OCI-M2 (cell line): Measurements from ENCODE around the gene KIRREL2.

Experiments used
- DNase-seq: peaks from one replicate; lab custom pipeline; 2025; ENCODE audit not compliant: unreplicated experiment; lab: John Stamatoyannopoulos, UW

Gene KIRREL2

DNA sequence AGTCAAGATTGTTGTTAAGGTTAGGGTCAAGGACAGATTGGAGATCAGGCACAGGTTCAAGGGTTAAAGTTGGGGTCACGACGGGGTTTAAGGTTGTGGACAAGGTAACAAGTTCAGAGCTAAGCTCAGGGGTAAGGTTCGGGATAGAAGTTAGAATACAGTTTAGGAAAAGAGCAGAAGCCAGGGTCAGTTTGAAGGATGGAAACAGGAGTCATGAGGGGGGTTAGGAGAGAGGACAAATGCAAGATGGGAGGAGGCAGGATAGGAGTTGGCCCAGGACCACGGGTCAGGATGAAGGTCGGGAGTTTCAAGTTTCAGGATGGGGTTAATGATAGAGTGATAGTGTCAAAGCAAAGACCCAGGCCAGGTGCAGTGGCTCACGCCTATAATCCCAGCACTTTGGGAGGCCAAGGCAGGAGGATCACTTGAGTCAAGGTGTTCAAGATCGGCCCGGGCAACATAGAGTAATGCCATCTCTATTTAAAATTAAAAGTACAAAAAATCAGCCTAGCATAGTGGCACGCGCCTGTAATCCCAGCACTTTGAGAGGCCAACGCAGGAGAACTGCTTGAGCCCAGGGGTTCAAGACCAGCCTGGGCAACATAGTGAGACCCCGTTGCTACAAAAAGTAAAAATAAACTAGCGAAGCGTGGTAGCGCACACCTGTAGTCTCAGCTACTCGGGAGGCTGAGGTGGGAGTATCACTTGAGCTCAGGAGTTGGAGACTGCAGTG, 12.1 kb upstream of the KIRREL2 start:
- DNase-seq: no peak

DNA sequence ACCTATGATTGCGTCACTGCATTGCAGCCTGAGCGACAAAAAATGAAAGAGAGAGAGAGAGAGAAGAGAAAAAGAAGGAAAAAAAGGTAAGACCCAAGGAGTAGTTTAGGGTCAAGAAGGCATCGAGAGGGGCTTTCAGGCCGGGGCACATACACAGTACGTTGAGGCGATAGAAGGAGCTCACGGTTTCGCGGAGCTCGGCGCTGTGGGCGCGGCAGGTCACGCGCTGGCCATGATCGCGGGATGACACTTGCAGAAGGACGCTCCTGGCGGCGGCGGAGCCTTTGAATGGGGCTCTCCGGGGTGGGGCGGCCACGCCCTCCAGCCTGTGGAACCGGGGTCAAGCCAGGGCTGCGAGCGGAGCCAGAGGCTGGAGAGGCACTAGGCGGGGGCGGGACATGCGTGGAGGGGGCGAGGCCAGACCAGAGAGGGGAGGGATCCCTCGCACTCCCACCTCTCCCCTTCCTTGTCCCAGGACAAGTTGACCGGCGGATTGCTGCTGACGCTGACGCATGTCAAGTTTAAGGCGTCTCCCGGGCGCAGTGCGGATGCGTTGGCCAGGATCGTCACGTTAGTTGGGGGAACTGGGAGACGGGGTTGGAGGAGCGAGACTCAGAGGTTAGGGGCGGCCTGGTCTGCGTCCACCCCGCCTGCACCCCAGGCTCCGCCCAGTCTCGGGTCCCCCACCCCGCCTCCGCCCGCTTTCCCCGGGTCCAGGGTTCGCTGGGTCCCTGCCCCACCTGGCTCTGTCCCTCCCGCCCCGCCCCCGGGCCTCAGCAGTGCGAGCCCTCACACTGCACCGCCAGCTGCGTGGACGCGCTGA, 11.3 kb upstream of the KIRREL2 start:
- no peak for DNase-seq

DNA sequence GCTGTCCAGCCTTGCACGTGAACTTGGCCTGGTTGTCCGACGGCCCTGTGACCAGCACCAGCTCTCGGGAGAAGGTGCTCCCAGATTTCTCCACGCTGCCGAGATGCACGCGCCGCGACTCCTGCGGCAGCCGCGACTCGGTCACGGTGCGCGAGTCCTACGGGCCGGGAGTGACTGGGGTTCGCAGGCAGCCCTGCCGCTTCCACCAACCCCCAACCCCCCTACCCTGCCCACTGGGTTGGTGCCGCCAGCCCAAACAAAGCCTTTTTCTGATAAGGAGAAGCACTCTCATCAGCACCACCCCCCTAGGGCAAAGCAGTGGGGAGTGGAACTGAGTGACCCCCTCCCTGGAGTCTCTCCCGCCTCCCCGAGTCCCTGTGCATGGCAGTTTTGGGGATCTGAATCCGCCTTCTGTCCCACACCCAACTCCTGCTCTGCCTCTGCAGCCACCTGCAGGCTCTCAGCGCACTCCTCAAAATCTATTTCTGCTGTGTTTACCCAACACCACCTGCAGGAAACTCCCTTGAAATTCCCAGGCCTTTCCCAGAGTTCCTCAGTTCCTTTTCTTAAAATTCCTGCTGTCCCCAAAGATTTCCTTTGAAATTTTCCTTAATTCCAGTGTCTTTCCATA, 10.6 kb upstream of the KIRREL2 start:
- no peak for DNase-seq

GRCh38 chr19:35847911-35848310, 8.8 kb upstream of the KIRREL2 start:
- no peak for DNase-seq

- DNase-seq: no peak
Measured at GRCh38 chr19:35848486-35848885, 8.2 kb upstream of the KIRREL2 start.

- DNase-seq: no peak
Measured at GRCh38 chr19:35848919-35849505, 7.7 kb upstream of the KIRREL2 start.

GRCh38 chr19:35851213-35852028, 5.3 kb upstream of the KIRREL2 start:
- DNase-seq: no peak

GRCh38 chr19:35852029-35852780, 4.5 kb upstream of the KIRREL2 start, which contains the start of gene NPHS1:
TSS of gene NPHS1 (minus strand) at chr19:35852504. CDS start at chr19:35851837, 667 bp downstream.
- no peak for DNase-seq

DNA sequence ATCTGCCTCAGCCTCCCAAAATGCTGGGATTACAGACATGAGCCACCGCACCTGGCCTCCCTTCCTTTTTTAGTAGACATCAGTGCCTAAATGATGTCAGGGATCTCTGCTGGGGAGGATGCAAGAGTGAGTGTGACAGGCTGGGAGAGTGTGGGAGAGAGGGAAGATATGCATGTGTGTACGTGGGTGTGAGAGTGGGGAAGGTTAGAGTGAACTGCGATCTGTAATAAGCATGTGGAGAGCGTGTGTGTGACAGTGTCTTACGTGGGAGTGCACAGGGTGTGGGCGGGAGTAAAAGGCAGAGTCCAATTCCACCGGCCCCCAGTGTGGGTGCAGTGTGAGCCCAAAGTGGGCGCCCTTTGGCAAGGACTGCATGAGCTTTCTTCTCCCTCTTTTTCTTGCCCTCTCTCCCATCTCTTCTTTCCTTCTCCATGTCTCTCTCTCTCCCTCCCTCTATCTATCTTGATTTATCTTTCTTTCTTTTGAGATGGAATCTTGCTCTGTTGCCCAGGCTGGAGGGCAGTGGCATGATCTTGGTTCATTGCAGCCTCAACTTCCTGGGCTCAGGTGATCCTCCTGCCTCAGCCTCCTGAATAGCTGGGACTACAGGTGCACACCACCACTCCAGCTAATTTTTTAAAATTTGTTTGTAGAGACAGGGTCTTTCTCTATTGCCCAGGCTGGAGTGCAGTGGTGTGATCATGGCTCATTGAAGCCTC, 3.5 kb upstream of the KIRREL2 start:
- DNase-seq: no peak

DNA sequence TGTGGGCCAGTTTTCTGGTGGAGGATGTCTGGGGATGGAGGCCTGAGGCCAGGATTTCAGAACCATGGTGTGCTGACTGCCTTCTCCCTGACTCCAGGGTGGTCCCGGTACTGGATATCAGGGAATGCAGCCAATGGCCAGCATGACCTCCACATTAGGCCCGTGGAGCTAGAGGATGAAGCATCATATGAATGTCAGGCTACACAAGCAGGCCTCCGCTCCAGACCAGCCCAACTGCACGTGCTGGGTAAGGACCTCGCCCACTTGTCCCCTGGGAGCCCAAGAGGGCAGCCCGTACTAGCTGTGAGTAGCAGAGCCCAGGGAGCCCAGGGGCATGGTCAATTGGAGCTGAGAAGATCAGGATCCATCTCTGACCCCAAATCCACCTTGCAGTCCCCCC, 1.6 kb downstream of the KIRREL2 start:
- no peak for DNase-seq

GRCh38 chr19:35859414-35859813, 2.7 kb downstream of the KIRREL2 start:
- DNase-seq: no peak

GRCh38 chr19:35860436-35860817, 3.7 kb downstream of the KIRREL2 start:
- no peak for DNase-seq

DNA sequence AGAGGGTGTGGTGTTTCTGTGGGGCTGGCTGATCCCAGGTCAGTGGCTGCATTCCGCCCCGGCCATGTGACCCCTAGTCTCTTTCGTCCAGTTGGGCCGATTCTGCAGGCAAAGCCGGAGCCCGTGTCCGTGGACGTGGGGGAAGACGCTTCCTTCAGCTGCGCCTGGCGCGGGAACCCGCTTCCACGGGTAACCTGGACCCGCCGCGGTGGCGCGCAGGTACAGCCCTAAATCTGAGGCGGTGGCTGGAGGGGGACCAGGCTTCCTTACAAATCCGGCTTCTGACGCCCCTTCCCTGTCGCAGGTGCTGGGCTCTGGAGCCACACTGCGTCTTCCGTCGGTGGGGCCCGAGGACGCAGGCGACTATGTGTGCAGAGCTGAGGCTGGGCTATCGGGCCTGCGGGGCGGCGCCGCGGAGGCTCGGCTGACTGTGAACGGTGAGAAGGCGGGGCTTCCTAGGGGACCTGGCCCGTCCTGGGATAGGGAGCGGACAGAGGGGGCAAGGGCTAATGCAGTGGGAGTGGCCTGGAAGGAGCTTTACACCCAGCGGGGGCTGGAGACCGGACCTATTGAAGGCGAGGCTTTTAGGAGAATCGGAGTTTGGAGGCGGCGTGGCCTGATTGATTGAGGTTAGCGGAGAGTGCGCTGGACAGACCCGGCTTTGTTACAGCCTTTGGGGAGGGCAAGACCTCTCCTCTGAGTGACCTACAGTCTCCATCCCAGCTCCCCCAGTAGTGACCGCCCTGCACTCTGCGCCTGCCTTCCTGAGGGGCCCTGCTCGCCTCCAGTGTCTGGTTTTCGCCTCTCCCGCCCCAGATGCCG, 4.3 kb downstream of the KIRREL2 start:
- DNase-seq: no peak

DNA sequence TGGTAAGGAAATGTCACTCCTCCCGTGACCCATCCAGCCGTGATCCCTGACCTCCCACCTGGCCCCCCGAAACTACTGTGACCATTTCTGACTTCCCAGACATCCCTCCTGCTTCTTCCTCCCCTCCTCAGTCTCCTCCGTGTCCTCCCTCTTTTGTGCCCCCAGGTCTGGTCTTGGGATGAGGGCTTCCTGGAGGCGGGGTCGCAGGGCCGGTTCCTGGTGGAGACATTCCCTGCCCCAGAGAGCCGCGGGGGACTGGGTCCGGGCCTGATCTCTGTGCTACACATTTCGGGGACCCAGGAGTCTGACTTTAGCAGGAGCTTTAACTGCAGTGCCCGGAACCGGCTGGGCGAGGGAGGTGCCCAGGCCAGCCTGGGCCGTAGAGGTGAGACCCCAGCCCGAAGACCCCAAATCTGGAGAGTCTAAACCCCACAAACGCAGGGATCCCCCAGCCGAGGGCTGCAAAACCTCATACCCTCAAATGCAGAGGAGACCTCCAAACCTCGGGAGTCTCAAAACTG, 5.0 kb downstream of the KIRREL2 start:
- no peak for DNase-seq

DNA sequence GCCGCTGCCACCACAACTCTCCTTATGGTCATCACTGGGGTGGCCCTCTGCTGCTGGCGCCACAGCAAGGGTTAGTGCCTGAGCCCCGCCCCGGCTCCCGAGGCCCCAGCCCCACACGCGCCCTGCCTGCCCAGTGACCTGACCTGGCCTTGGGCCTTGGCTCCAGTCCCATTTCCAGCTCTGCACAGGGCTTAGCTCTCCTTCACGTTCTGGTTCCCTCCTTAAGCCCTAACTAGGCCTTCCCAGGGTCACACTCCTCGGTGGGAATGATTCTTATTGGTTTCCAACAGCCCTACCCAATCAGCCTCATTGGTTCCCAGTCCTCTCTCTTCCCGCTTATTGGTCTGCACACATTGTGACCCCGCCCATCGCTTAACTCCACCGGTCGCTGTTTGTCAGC, 5.8 kb downstream of the KIRREL2 start:
- DNase-seq: no peak

DNA sequence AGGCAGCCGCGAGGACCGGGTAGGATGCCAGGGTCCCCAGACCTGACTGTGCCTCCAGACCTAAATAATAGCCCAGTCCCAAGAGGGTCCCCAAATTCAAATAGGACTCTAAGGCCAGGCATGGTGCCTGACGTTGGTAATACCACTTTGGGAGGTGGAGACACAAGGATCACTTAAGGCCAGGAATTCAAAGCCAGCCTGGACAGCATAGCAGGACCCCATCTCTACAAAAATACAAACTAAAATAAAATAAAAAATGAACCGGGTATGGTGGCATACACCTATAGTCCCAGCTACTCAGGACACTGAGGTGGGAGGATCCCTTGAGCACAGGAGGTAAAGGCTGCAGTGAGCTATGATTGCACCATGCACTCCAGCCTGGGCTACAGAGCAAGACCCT, 6.3 kb downstream of the KIRREL2 start:
- no peak for DNase-seq

- DNase-seq: no peak
Measured at GRCh38 chr19:35868172-35868822, 11.6 kb downstream of the KIRREL2 start, which contains the start of gene APLP1. TSS of gene APLP1 (plus strand) at chr19:35868574. CDS start at chr19:35868637, 63 bp downstream.
